IMR-90 (cell line): ENCODE measurements around the gene LDLRAD4.

ENCODE experiments used
- CTCF ChIP-seq: conservative IDR thresholded peaks from 2 replicates; pipeline ENCODE4 v1.5.1; 2012; ENCODE audit warnings: mild to moderate bottlenecking, low read depth, low read length, improper control_type of control experiment
- MAFK ChIP-seq: IDR thresholded peaks from 2 replicates; pipeline ENCODE4 v1.6.1; 2012; ENCODE audit warnings: low read depth, low read length, improper control_type of control experiment
- NFE2L2 ChIP-seq: fragments of 150-350 bp; IDR thresholded peaks from 2 replicates; pipeline ENCODE4 v1.6.1; 2016; ENCODE audit warnings: low read depth, mild to moderate bottlenecking, low read length
- POLR2A ChIP-seq: IDR thresholded peaks from 2 replicates; pipeline ENCODE4 v1.6.1; 2012; ENCODE audit warnings: mild to moderate bottlenecking, low read depth, low read length
- RAD21 ChIP-seq: IDR thresholded peaks from 2 replicates; pipeline ENCODE4 v1.6.1; 2012; ENCODE audit warnings: low read length, improper control_type of control experiment
- RFX5 ChIP-seq: IDR thresholded peaks from 2 replicates; pipeline ENCODE4 v1.8.0; 2012; ENCODE audit warnings: low read depth, mild to moderate bottlenecking, low read length, moderate library complexity
- SMC3 ChIP-seq: fragments of 150-350 bp; IDR thresholded peaks from 2 replicates; pipeline ENCODE4 v1.6.1; 2016; ENCODE audit warnings: low read depth, mild to moderate bottlenecking, antibody characterized with exemption, low read length, moderate library complexity
- USF2 ChIP-seq: fragments of 150-350 bp; IDR thresholded peaks from 2 replicates; pipeline ENCODE4 v1.6.1; 2017; ENCODE audit warnings: mild to moderate bottlenecking, antibody characterized with exemption, low read length, low read depth

- no peak for TF ChIP-seq CTCF
- TF ChIP-seq RAD21, result no peak
- no peak for TF ChIP-seq RFX5
- TF ChIP-seq SMC3, result no peak
- no peak for TF ChIP-seq POLR2A
- TF ChIP-seq NFE2L2, result no peak
- TF ChIP-seq USF2, result no peak
- no peak for TF ChIP-seq MAFK
These were observed 321.4 kb downstream of the LDLRAD4 start for GRCh38 chr18:13539843-13540476.
